ENCODE measurements around the gene DDX39A.

DNA sequence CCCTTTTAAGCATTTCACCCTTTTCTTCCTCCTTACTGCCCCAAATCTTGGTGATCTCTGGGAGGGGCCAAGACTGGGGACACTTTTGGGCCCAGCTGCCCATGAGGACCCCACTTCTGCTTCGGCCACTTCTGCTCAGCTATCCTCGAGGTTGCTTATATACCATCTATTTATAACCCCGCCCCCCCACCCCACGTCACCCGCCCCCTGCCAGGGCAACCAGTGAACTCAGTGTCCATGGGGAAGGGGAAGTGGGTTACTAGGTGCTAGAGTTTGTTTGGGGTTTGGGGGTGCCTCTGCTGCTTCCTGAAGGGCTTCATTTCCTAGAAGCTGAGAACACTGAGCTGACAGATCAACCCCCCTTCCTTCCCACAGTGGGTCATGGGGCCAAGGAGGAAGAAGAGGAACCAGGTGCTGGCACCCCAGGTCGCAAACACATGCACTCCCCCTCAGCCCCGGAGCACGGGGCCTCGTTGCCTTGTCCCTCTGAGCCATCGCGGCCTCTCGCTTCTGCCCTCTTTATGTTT lies 44.0 kb downstream of the DDX39A start:
- no peak for TF ChIP-seq POLR2A (IDR thresholded peaks at IDR 0.05)
- TF ChIP-seq, protein P1, sequence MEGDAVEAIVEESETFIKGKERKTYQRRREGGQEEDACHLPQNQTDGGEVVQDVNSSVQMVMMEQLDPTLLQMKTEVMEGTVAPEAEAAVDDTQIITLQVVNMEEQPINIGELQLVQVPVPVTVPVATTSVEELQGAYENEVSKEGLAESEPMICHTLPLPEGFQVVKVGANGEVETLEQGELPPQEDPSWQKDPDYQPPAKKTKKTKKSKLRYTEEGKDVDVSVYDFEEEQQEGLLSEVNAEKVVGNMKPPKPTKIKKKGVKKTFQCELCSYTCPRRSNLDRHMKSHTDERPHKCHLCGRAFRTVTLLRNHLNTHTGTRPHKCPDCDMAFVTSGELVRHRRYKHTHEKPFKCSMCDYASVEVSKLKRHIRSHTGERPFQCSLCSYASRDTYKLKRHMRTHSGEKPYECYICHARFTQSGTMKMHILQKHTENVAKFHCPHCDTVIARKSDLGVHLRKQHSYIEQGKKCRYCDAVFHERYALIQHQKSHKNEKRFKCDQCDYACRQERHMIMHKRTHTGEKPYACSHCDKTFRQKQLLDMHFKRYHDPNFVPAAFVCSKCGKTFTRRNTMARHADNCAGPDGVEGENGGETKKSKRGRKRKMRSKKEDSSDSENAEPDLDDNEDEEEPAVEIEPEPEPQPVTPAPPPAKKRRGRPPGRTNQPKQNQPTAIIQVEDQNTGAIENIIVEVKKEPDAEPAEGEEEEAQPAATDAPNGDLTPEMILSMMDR (IDR thresholded peaks at IDR 0.05) = no peak
